HepG2 (cell line): ENCODE results near the gene LRP1B. TPM values are rescaled to one million over a fixed set of nuclear protein-coding genes. Genes with fewer than 3 reads are reported as not detected.

Experiments
- ATAC-seq: fragments of 200-7000 bp; cut with Tn5 transposase; 3 replicates; pipeline ENCODE4 v1.9.1; 2020; ENCODE audit warnings: mild to moderate bottlenecking, moderate library complexity
- BruUV-seq: library from RNA; stranded (reverse); fragments of 400-500 nt; replicated peaks from 2 replicates; lab custom pipeline; 2021; lab: Mats Ljungman, UMichigan
- CTCF ChIA-PET: fragments of 300-600 bp; formaldehyde crosslinking; extraction: SDS; loops from one replicate; lab custom pipeline; 2021; ENCODE audit warnings: low total read pairs, inconsistent platforms, low intra/inter-chr PET ratio; lab: Yijun Ruan, JAX
- POLR2A ChIA-PET: fragments of 350-600 bp; sonication (Branson Sonifier 250); formaldehyde crosslinking; loops from one replicate; lab custom pipeline; 2020; ENCODE audit warnings: antibody characterized with exemption, inconsistent platforms; lab: Yijun Ruan, JAX
- DNase-seq: peaks from one replicate; pipeline ENCODE4 v3.0.0-alpha.2; 2015; ENCODE audit warnings: low spot score
- FAIRE-seq: peaks from 3 replicates; lab custom pipeline; 2011; peaks lifted over from hg19 to GRCh38; lab: Jason Lieb, UNC
- H2AFZ ChIP-seq: one replicate; pipeline ENCODE4 v1.6.1; 2011; ENCODE audit warnings: low read length, inconsistent platforms
- H3K27ac ChIP-seq: fragments of 300-600 bp; 3 replicates; pipeline ENCODE4 v1.8.0; 2011; ENCODE audit warnings: mixed run types, mild to moderate bottlenecking, mixed read lengths, low read length, inconsistent platforms; ENCODE audit not compliant: insufficient read depth; ENCODE audit errors: extremely low read length
- H3K27me3 ChIP-seq, 2 experiments: fragments of 200-600 bp in 1 of 2; 2 replicates in 1 of 2; 3 replicates in 1 of 2; pipeline versions ENCODE4 v1.6.0 to v1.8.0; 2011; ENCODE audit warnings: low read length in 2 of 2, mild to moderate bottlenecking in 2 of 2, moderate library complexity in 2 of 2, inconsistent platforms in 1 of 2; ENCODE audit not compliant: insufficient read depth in 2 of 2, control insufficient read depth in 1 of 2
- H3K36me3 ChIP-seq, 2 experiments: fragments of 200-600 bp in 1 of 2; replicated peaks in 1 of 2; 2 replicates in 1 of 2; 3 replicates in 1 of 2; pipeline versions ENCODE4 v1.5.1 to v1.8.0; 2011; ENCODE audit warnings: low read length in 2 of 2, inconsistent platforms in 1 of 2; ENCODE audit not compliant: insufficient read depth in 2 of 2, control insufficient read depth in 1 of 2
- H3K4me1 ChIP-seq: 2 replicates; pipeline ENCODE4 v1.5.1; 2012; ENCODE audit warnings: low read length, inconsistent platforms; ENCODE audit not compliant: insufficient read depth
- H3K4me2 ChIP-seq: 2 replicates; pipeline ENCODE4 v1.6.0; 2011; ENCODE audit warnings: low read depth, low read length, inconsistent platforms
- H3K4me3 ChIP-seq, 3 experiments: fragments of 200-600 bp in 1 of 3; sonication (generic), shearing (Covaris generic) in 1 of 3; replicated peaks in 1 of 3; 2 replicates each; pipeline ENCODE4 v1.5.1; 2011 to 2016; ENCODE audit warnings: low read length in 3 of 3, inconsistent platforms in 2 of 3, low read depth in 2 of 3, mild to moderate bottlenecking in 2 of 3, control low read depth in 1 of 3, mixed read lengths in 1 of 3; ENCODE audit not compliant: insufficient read depth in 1 of 3
- H3K79me2 ChIP-seq: one replicate; pipeline ENCODE4 v1.6.1; 2011; ENCODE audit warnings: low read length, inconsistent platforms; ENCODE audit not compliant: insufficient read depth
- H3K9ac ChIP-seq: 2 replicates; pipeline ENCODE4 v1.6.0; 2011; ENCODE audit warnings: mild to moderate bottlenecking, low read depth, low read length, inconsistent platforms; ENCODE audit not compliant: insufficient read depth
- H3K9me3 ChIP-seq: 2 replicates; pipeline ENCODE4 v1.5.1; 2012; ENCODE audit warnings: mild to moderate bottlenecking, low read length
- H4K20me1 ChIP-seq: 2 replicates; pipeline ENCODE4 v1.6.0; 2011; ENCODE audit warnings: inconsistent platforms, mild to moderate bottlenecking, low read length, moderate library complexity; ENCODE audit not compliant: insufficient read depth
- ATF2 ChIP-seq: sonication (generic); formaldehyde crosslinking; IDR thresholded peaks from 2 replicates; pipeline ENCODE4 v1.4.0; 2020; ENCODE audit warnings: missing genetic modification reagents
- BRF2 ChIP-seq: sonication (generic); formaldehyde crosslinking; IDR thresholded peaks from 2 replicates; pipeline ENCODE4 v1.8.1; 2022; ENCODE audit warnings: mild to moderate bottlenecking, missing genetic modification reagents
- CREB1 ChIP-seq, 2 experiments: fragments of 450-650 bp in 1 of 2; IDR thresholded peaks; 2 replicates each; pipeline ENCODE4 v1.6.1; 2016 to 2017; ENCODE audit warnings: control low read depth in 1 of 2, mild to moderate bottlenecking in 1 of 2, missing compliant biosample characterization in 1 of 2, missing genetic modification characterization in 1 of 2
- DBP ChIP-seq: sonication (generic); formaldehyde crosslinking; IDR thresholded peaks from 2 replicates; pipeline ENCODE4 v1.4.0; 2020; ENCODE audit warnings: missing genetic modification reagents; ENCODE audit errors: not compliant biosample characterization
- EED ChIP-seq: sonication (generic); formaldehyde crosslinking; IDR thresholded peaks from 2 replicates; pipeline ENCODE4 v1.5.0; 2020; ENCODE audit warnings: mild to moderate bottlenecking, missing genetic modification reagents
- NFE2L1 ChIP-seq: sonication (generic); formaldehyde crosslinking; IDR thresholded peaks from 2 replicates; pipeline ENCODE4 v1.4.0; 2020; ENCODE audit warnings: missing genetic modification reagents, mild to moderate bottlenecking, borderline replicate concordance
- PTBP1 ChIP-seq: fragments of 200-400 bp; formaldehyde crosslinking; IDR thresholded peaks from 2 replicates; pipeline ENCODE4 v1.6.1; 2018; ENCODE audit warnings: low read length, low read depth; ENCODE audit not compliant: poor library complexity, severe bottlenecking
- RBM39 ChIP-seq: fragments of 200-400 bp; formaldehyde crosslinking; IDR thresholded peaks from one replicate; pipeline ENCODE4 v1.6.1; 2018; ENCODE audit warnings: antibody characterized with exemption, mild to moderate bottlenecking, low read depth, low read length; ENCODE audit not compliant: poor library complexity, severe bottlenecking
- RFXAP ChIP-seq: sonication (generic); formaldehyde crosslinking; IDR thresholded peaks from 2 replicates; pipeline ENCODE4 v1.4.0; 2020; ENCODE audit warnings: missing genetic modification reagents, borderline replicate concordance
- ZBTB3 ChIP-seq: sonication (generic); formaldehyde crosslinking; IDR thresholded peaks from 2 replicates; pipeline ENCODE4 v1.4.0; 2020; ENCODE audit warnings: low read depth, mild to moderate bottlenecking, moderate library complexity, missing genetic modification reagents, borderline replicate concordance
- ZFAT ChIP-seq: sonication (generic); formaldehyde crosslinking; conservative IDR thresholded peaks from 2 replicates; pipeline ENCODE4 v1.8.1; 2023; ENCODE audit warnings: missing genetic modification reagents, inconsistent platforms
- ZNF446 ChIP-seq: sonication (generic); formaldehyde crosslinking; IDR thresholded peaks from 2 replicates; pipeline ENCODE4 v1.5.0; 2020; ENCODE audit warnings: mild to moderate bottlenecking, missing genetic modification reagents
- ZNF549 ChIP-seq: sonication (generic); formaldehyde crosslinking; IDR thresholded peaks from 2 replicates; pipeline ENCODE4 v1.5.0; 2020; ENCODE audit warnings: missing genetic modification reagents
- ZNF7 ChIP-seq: IDR thresholded peaks from 2 replicates; pipeline ENCODE4 v1.6.1; 2016; ENCODE audit warnings: missing biosample characterization, missing genetic modification reagents
- WGBS: methylation state at CpG from one replicate; pipeline ENCODE4 v1.1.6; 2017; ENCODE audit warnings: low lambda C conversion rate; 5-methylcytosine and 5-hydroxymethylcytosine counted together
- in situ Hi-C: cut with HindIII; loops from 2 replicates; pipeline ENCODE4 v1.10.0; 2017; ENCODE audit warnings: low pct_unique_long_range_greater_than_20kb; ENCODE audit not compliant: extremely low pct_ligation_motif_present
- intact Hi-C: fragments of 100-400 bp; cut with micrococcal nuclease; formaldehyde crosslinking; loops from one replicate; pipeline ENCODE4 v1.10.0; 2022; ENCODE audit not compliant: unreplicated experiment
- polyA plus RNA-seq, 8 experiments: library from polyadenylated mRNA; depleted of rRNA in 3 of 8; stranded (reverse) in 7 of 8; unstranded in 1 of 8; fragments of >200 nt; fragmentation: Illumina TruSeq in 4 of 8; extraction: Trizol in 4 of 8; gene quantifications; 2 replicates each; pipeline versions ENCODE4 v1.2.1 to v1.2.3, GENCODE V29; 2011 to 2016; ENCODE audit warnings: low read depth in 4 of 8, missing spikeins in 1 of 8, mixed read lengths in 1 of 8; ENCODE audit not compliant: insufficient read depth in 1 of 8
- total RNA-seq, 5 experiments: library from RNA; depleted of rRNA; stranded (reverse); fragments of >200 nt; fragmentation: Illumina TruSeq; extraction: Trizol; gene quantifications; 2 replicates each; pipeline ENCODE4 v1.2.3, GENCODE V29; 2016; ENCODE audit warnings: low read depth in 1 of 5

Gene LRP1B
- total and polyA plus RNA-seq, 2 of the 13 experiments (the other 11 are each of a cell fraction or from before 2014, with no cell fraction given): 0.04 TPM; not detected in 1

- intact Hi-C loops: no loop called here
- CTCF ChIA-PET: no interaction called here
- in situ Hi-C loops: no loop called here
- no peaks in the 10 kb centered on the region for H3K36me3 ChIP-seq
- no peak for FAIRE-seq
- no peak for DNase-seq
- H3K4me1 ChIP-seq: no peaks in the 10 kb centered on the region
- H3K27me3 ChIP-seq: no peaks in the 10 kb centered on the region
- H3K4me3 ChIP-seq: no peak overlapping the region
- BruUV-seq: no TSS peak
- H3K79me2 ChIP-seq: no peaks in the 10 kb centered on the region
- no peaks in the 10 kb centered on the region for H3K9me3 ChIP-seq
- POLR2A ChIA-PET: no interaction called here
- no peak overlapping the region for H3K9ac ChIP-seq
- H4K20me1 ChIP-seq: no peaks in the 10 kb centered on the region
- no peak for ATAC-seq
- no peak overlapping the region for H3K4me2 ChIP-seq
- no peak overlapping the region for H3K27ac ChIP-seq
- H2AFZ ChIP-seq: no peak overlapping the region
- TF ChIP-seq ATF2: no peak
- TF ChIP-seq RFXAP (CRISPR knock-in tag): no peak
- no peak for TF ChIP-seq ZNF549
- no peak for TF ChIP-seq ZNF446 (CRISPR knock-in tag)
- no peak for TF ChIP-seq CREB1 (IDR thresholded peaks at IDR 0.05)
- TF ChIP-seq CREB1 (CRISPR knock-in tag; IDR thresholded peaks at IDR 0.05): no peak
- TF ChIP-seq ZFAT: no peak
- TF ChIP-seq RBM39: no peak
- no peak for TF ChIP-seq PTBP1
- TF ChIP-seq ZNF7 (CRISPR knock-in tag): no peak
- no peak for TF ChIP-seq DBP (CRISPR knock-in tag)
- TF ChIP-seq EED (CRISPR knock-in tag): no peak
- TF ChIP-seq NFE2L1 (CRISPR knock-in tag): no peak
- no peak for TF ChIP-seq ZBTB3 (CRISPR knock-in tag)
- TF ChIP-seq BRF2 (CRISPR knock-in tag): no peak
- WGBS: 3% methylated on average over 2 of the region's 2 CpGs
These were observed 1601.1 kb downstream of the LRP1B start for GRCh38 chr2:140529706-140530105.
